B cell (primary cell): ENCODE data around the gene GRID1. TPM values are rescaled to one million over a fixed set of nuclear protein-coding genes. Genes with fewer than 3 reads are reported as not detected.

ENCODE experiments used
- ATAC-seq: fragments of 200-7000 bp; cut with Tn5 transposase; one replicate; pipeline ENCODE4 v1.10.0; 2021; ENCODE audit warnings: low read depth, mild to moderate bottlenecking, moderate number of reproducible peaks, moderate library complexity
- CTCF ChIA-PET: fragments of 350-600 bp; sonication (Branson Sonifier 250); formaldehyde crosslinking; loops from one replicate; lab custom pipeline; 2021; ENCODE audit warnings: antibody characterized with exemption, inconsistent platforms; lab: Charles Lee
- POLR2A ChIA-PET: fragments of 350-600 bp; sonication (Branson Sonifier 250); formaldehyde crosslinking; loops from one replicate; lab custom pipeline; 2021; ENCODE audit warnings: antibody characterized with exemption; lab: Charles Lee
- DNase-seq: peaks from one replicate; pipeline ENCODE4 v3.0.0; 2013
- H2AFZ ChIP-seq: 2 replicates; pipeline ENCODE4 v1.6.1; 2012; ENCODE audit warnings: mild to moderate bottlenecking, low read depth, low read length; ENCODE audit not compliant: insufficient read depth, poor library complexity, severe bottlenecking
- H3K27ac ChIP-seq, 2 donors: 1 replicate in 1 of 2; 2 replicates in 1 of 2; pipeline ENCODE4 v1.5.1; 2012 to 2013; ENCODE audit warnings: low read length in 2 of 2, mild to moderate bottlenecking in 2 of 2, moderate library complexity in 1 of 2
- H3K27me3 ChIP-seq, 4 experiments: fragments of 200-600 bp in 1 of 4; sonication (generic) in 1 of 4; replicated peaks in 1 of 4; 1 replicate in 2 of 4; 2 replicates in 2 of 4; pipeline versions ENCODE4 v1.6.1 to v1.7.0; 2013 to 2016; ENCODE audit warnings: low read length in 3 of 4, mild to moderate bottlenecking in 2 of 4, mixed read lengths in 1 of 4, moderate library complexity in 1 of 4; ENCODE audit not compliant: insufficient read depth in 4 of 4, control insufficient read depth in 3 of 4; ENCODE audit errors: control extremely low read depth in 1 of 4
- H3K36me3 ChIP-seq, 2 experiments: replicated peaks in 1 of 2; 1 replicate in 1 of 2; 2 replicates in 1 of 2; pipeline versions ENCODE4 v1.6.1 to v1.7.1; 2013; ENCODE audit warnings: low read length in 1 of 2; ENCODE audit not compliant: insufficient read depth in 2 of 2, control insufficient read depth in 1 of 2; ENCODE audit errors: control extremely low read depth in 1 of 2, extremely low read depth in 1 of 2
- H3K4me1 ChIP-seq, 2 donors: fragments of 200-600 bp in 1 of 2; sonication (generic) in 1 of 2; 1 replicate in 1 of 2; 2 replicates in 1 of 2; pipeline versions ENCODE4 v1.5.1 to v1.6.1; 2013 to 2017; ENCODE audit warnings: low read length in 2 of 2; ENCODE audit not compliant: control insufficient read depth in 2 of 2, insufficient read depth in 2 of 2
- H3K4me2 ChIP-seq: replicated peaks from 2 replicates; pipeline ENCODE3; 2012; ENCODE audit warnings: mild to moderate bottlenecking, low read depth, low read length; ENCODE audit not compliant: poor library complexity, severe bottlenecking
- H3K4me3 ChIP-seq, 5 experiments: fragments of 200-600 bp in 1 of 5; sonication (generic) in 1 of 5; 1 replicate in 3 of 5; 2 replicates in 2 of 5; pipeline versions ENCODE4 v1.5.1 to v1.7.0; 2011 to 2016; ENCODE audit warnings: low read length in 4 of 5, mild to moderate bottlenecking in 4 of 5, low read depth in 2 of 5, control low read depth in 1 of 5, moderate library complexity in 1 of 5; ENCODE audit not compliant: insufficient read depth in 1 of 5; ENCODE audit errors: control extremely low read depth in 1 of 5, extremely low read depth in 1 of 5
- H3K79me2 ChIP-seq: fragments of 200-600 bp; sonication (generic); one replicate; pipeline ENCODE4 v1.6.0; 2016; ENCODE audit warnings: low read length; ENCODE audit not compliant: control insufficient read depth, insufficient read depth
- H3K9ac ChIP-seq: fragments of 200-600 bp; sonication (generic); 2 replicates; pipeline ENCODE4 v1.6.1; 2017; ENCODE audit warnings: mild to moderate bottlenecking, low read length, moderate library complexity
- H3K9me3 ChIP-seq, 3 donors: one replicate each; pipeline versions ENCODE4 v1.6.1 to v1.7.1; 2013; ENCODE audit warnings: low read length in 2 of 3; ENCODE audit not compliant: control insufficient read depth in 2 of 3, insufficient read depth in 1 of 3; ENCODE audit errors: control extremely low read depth in 1 of 3
- H4K20me1 ChIP-seq: 2 replicates; pipeline ENCODE4 v1.6.0; 2012; ENCODE audit warnings: mild to moderate bottlenecking, low read length; ENCODE audit not compliant: insufficient read depth, control insufficient read depth, poor library complexity, severe bottlenecking
- H3K27ac Mint-ChIP-seq: one replicate; pipeline ENCODE4 v1.8.0; 2021; ENCODE audit warnings: mixed read lengths
- H3K27me3 Mint-ChIP-seq: one replicate; pipeline ENCODE4 v1.8.0; 2021; ENCODE audit warnings: mixed read lengths
- H3K4me1 Mint-ChIP-seq: one replicate; pipeline ENCODE4 v1.8.0; 2021; ENCODE audit warnings: mixed read lengths
- H3K4me3 Mint-ChIP-seq: one replicate; pipeline ENCODE4 v1.8.0; 2021; ENCODE audit warnings: mixed read lengths
- H3K9me3 Mint-ChIP-seq: one replicate; pipeline ENCODE4 v1.8.0; 2022; ENCODE audit warnings: mixed read lengths; ENCODE audit not compliant: insufficient read depth
- EZH2 ChIP-seq: IDR thresholded peaks from 2 replicates; pipeline ENCODE4 v1.6.1; 2012; ENCODE audit warnings: borderline replicate concordance, low read depth, mild to moderate bottlenecking, moderate library complexity, low read length; ENCODE audit not compliant: insufficient read depth, poor library complexity, severe bottlenecking
- WGBS: methylation state at CpG from one replicate; pipeline ENCODE4 v1.1.5; 2013; ENCODE audit warnings: missing lambda C conversion rate; ENCODE audit not compliant: insufficient coverage; 5-methylcytosine and 5-hydroxymethylcytosine counted together
- intact Hi-C: fragments of 100-400 bp; cut with micrococcal nuclease; formaldehyde crosslinking; loops from one replicate; pipeline ENCODE4 v1.10.0; 2022
- polyA plus RNA-seq: library from polyadenylated mRNA; depleted of rRNA; stranded (reverse); fragments of >200 nt; gene quantifications from 2 replicates; pipeline ENCODE4 v1.2.3, GENCODE V29; 2012
- total RNA-seq, 2 donors: library from RNA; stranded (reverse); fragments of 120-200 nt in 1 of 2; gene quantifications; 1 replicate in 1 of 2; 2 replicates in 1 of 2; pipeline versions ENCODE4 v1.2.3 to v1.2.4, GENCODE V29; 2013 to 2022
- TF ChIP-seq, protein P1 (sequence below): fragments of 200-600 bp; IDR thresholded peaks from one replicate; pipeline ENCODE4 v1.8.0; 2022; ENCODE audit warnings: antibody characterized with exemption, mild to moderate bottlenecking

Gene GRID1
- total and polyA plus RNA-seq, 2 donors (not counting 1 experiment from before 2014, with no cell fraction given): not detected

DNA sequence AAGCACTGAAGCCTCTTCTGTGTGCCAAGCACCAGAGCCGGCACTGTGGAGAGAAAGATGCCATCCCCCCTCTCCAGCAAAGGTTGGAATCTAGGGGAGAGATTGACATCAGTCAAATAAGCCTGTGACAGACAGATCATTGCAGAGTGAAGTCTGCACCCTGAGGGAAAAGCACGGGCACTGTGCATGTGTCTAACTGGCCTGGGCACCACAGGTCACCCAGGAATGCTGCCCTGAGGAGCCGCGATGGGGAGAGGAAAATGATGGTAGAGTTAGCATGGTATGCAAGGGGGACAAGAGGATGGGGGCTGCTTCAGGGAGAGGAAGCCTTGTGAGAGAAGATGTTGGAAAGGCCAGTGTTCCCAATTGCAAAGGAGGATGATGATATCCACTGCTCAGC, 261.0 kb downstream of the GRID1 start:
- Mint-ChIP-seq H3K27ac (no peak overlapping the region), H3K4me3 (no peak overlapping the region), H3K4me1 (no peaks in the 10 kb centered on the region), H3K9me3 (no peaks in the 10 kb centered on the region), H3K27me3 (peaks cover 5% of the 10 kb centered on the region)
- Histone ChIP-seq H3K4me1 (no peaks in the 10 kb centered on the region), H3K79me2 (no peaks in the 10 kb centered on the region), H3K27me3 (no peaks in the 10 kb centered on the region), H3K27ac (no peak overlapping the region), H4K20me1 (no peaks in the 10 kb centered on the region), H3K4me2 (no peak overlapping the region), H3K9me3 (peaks cover 0 to 8% (median 0%) of the 10 kb centered on the region in 3 donors), H3K36me3 (no peaks in the 10 kb centered on the region), H3K4me3 (no peak overlapping the region), H2AFZ (no peak overlapping the region), H3K9ac (no peak overlapping the region)
- WGBS: 96% methylated on average over 4 of the region's 4 CpGs
- DNase-seq (no peak), ATAC-seq (no peak)
- intact Hi-C loops: no loop called here
- POLR2A ChIA-PET: no interaction called here
- CTCF ChIA-PET: no interaction called here
- TF ChIP-seq, protein P1, sequence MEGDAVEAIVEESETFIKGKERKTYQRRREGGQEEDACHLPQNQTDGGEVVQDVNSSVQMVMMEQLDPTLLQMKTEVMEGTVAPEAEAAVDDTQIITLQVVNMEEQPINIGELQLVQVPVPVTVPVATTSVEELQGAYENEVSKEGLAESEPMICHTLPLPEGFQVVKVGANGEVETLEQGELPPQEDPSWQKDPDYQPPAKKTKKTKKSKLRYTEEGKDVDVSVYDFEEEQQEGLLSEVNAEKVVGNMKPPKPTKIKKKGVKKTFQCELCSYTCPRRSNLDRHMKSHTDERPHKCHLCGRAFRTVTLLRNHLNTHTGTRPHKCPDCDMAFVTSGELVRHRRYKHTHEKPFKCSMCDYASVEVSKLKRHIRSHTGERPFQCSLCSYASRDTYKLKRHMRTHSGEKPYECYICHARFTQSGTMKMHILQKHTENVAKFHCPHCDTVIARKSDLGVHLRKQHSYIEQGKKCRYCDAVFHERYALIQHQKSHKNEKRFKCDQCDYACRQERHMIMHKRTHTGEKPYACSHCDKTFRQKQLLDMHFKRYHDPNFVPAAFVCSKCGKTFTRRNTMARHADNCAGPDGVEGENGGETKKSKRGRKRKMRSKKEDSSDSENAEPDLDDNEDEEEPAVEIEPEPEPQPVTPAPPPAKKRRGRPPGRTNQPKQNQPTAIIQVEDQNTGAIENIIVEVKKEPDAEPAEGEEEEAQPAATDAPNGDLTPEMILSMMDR: no peak
- TF ChIP-seq EZH2: no peak

DNA sequence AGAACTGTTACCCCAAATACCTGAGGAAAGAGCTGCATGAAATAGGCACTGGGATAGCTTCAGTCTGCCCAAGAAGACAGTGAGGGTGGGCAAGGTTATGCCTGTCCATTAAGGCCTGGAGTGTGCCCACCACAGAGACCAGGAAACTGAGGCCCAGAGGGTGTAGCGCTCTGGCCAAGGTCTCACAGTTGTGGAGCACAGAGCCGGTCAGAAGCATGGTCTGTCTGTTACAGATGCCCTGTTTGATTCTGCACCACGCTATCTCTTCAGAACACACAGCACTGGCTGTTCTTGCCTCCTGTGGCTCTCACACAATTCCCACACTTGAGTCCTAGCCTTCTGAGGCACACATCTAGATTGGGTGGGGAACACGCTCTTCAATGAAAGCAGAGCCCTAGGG, 261.4 kb downstream of the GRID1 start:
- 90% methylated on average over 3 of the region's 4 CpGs for WGBS
- Histone ChIP-seq H2AFZ (no peak overlapping the region), H3K4me1 (no peaks in the 10 kb centered on the region), H3K9me3 (peaks cover 0 to 8% (median 0%) of the 10 kb centered on the region in 3 donors), H3K4me3 (no peak overlapping the region), H3K79me2 (no peaks in the 10 kb centered on the region), H3K27ac (no peak overlapping the region), H3K36me3 (no peaks in the 10 kb centered on the region), H3K9ac (no peak overlapping the region), H3K4me2 (no peak overlapping the region), H4K20me1 (no peaks in the 10 kb centered on the region), H3K27me3 (no peaks in the 10 kb centered on the region)
- peaks cover 5% of the 10 kb centered on the region for H3K27me3 Mint-ChIP-seq
- TF ChIP-seq, protein P1: no peak
- no peak for TF ChIP-seq EZH2
- H3K9me3 Mint-ChIP-seq: no peaks in the 10 kb centered on the region
- H3K4me1 Mint-ChIP-seq: no peaks in the 10 kb centered on the region
- POLR2A ChIA-PET: no interaction called here
- no peak overlapping the region for H3K4me3 Mint-ChIP-seq
- DNase-seq (no peak), ATAC-seq (no peak)
- CTCF ChIA-PET: no interaction called here
- intact Hi-C loops: no loop called here
- no peak overlapping the region for H3K27ac Mint-ChIP-seq
